K562 (cell line): ENCODE results near the gene FBXL4.

Experiments used
- COPS2 ChIP-seq: fragments of 450-650 bp; conservative IDR thresholded peaks from 2 replicates; pipeline ENCODE4 v1.6.1; 2016; ENCODE audit warnings: mild to moderate bottlenecking, moderate library complexity
- CTCF ChIP-seq, 3 experiments: IDR thresholded peaks in 2 of 3; conservative IDR thresholded peaks in 1 of 3; 2 replicates each; pipeline ENCODE4 v1.5.1; 2011 to 2012; ENCODE audit warnings: low read length in 3 of 3, mild to moderate bottlenecking in 3 of 3, control low read depth in 2 of 3, improper control_type of control experiment in 1 of 3, inconsistent platforms in 1 of 3, low read depth in 1 of 3, mixed read lengths in 1 of 3, moderate library complexity in 1 of 3; ENCODE audit not compliant: insufficient read depth in 2 of 3
- ELK1 ChIP-seq: sonication (generic); formaldehyde crosslinking; IDR thresholded peaks from 2 replicates; pipeline ENCODE4 v1.8.1; 2022; ENCODE audit warnings: missing genetic modification reagents
- GABPA ChIP-seq: fragments of 200-800 bp; sonication (Bioruptor generic); conservative IDR thresholded peaks from 2 replicates; pipeline ENCODE4 v1.6.1; 2016; ENCODE audit warnings: low read depth, missing genetic modification characterization, missing compliant biosample characterization
- IRF2 ChIP-seq: sonication (generic); formaldehyde crosslinking; IDR thresholded peaks from 2 replicates; pipeline ENCODE4 v1.8.1; 2022; ENCODE audit warnings: mild to moderate bottlenecking, missing genetic modification reagents
- IRF9 ChIP-seq: fragments of 450-650 bp; IDR thresholded peaks from 2 replicates; pipeline ENCODE4 v1.6.1; 2016; ENCODE audit warnings: missing biosample characterization, missing genetic modification characterization
- NFE2L1 ChIP-seq: fragments of 450-650 bp; IDR thresholded peaks from 2 replicates; pipeline ENCODE4 v1.6.1; 2016; ENCODE audit warnings: missing genetic modification characterization, low read depth, mild to moderate bottlenecking, missing compliant biosample characterization, moderate library complexity, borderline replicate concordance
- NFXL1 ChIP-seq: fragments of 450-650 bp; formaldehyde crosslinking; IDR thresholded peaks from 2 replicates; pipeline ENCODE4 v1.4.0; 2021; ENCODE audit warnings: mild to moderate bottlenecking
- POLR2A ChIP-seq: fragments of 450-650 bp; conservative IDR thresholded peaks from 2 replicates; pipeline ENCODE4 v1.6.1; 2016
- RBFOX2 ChIP-seq: fragments of 200-400 bp; formaldehyde crosslinking; IDR thresholded peaks from 2 replicates; pipeline ENCODE4 v1.6.1; 2017; ENCODE audit warnings: low read depth, mild to moderate bottlenecking, low read length, moderate library complexity
- RCOR1 ChIP-seq, 2 experiments: IDR thresholded peaks; 2 replicates each; pipeline ENCODE4 v1.6.1; 2012; ENCODE audit warnings: low read depth in 2 of 2, low read length in 2 of 2, borderline replicate concordance in 1 of 2, improper control_type of control experiment in 1 of 2
- SAP30 ChIP-seq: fragments of 200-600 bp; sonication (generic); IDR thresholded peaks from 2 replicates; pipeline ENCODE4 v1.6.1; 2012; ENCODE audit warnings: borderline replicate concordance, low read depth, mild to moderate bottlenecking, moderate library complexity, low read length, control low read depth, inconsistent platforms; ENCODE audit not compliant: insufficient read depth, poor library complexity, severe bottlenecking
- TF ChIP-seq, protein P1 (sequence below), 2 experiments: fragments of 450-650 bp; IDR thresholded peaks; 2 replicates each; pipeline ENCODE4 v1.6.1; 2016; ENCODE audit warnings: mild to moderate bottlenecking in 2 of 2, borderline replicate concordance in 1 of 2, low read depth in 1 of 2, moderate library complexity in 1 of 2
- TF ChIP-seq, protein P2 (sequence below), 2 experiments: fragments of 450-650 bp; formaldehyde crosslinking in 1 of 2; IDR thresholded peaks; 2 replicates each; pipeline versions ENCODE4 v1.4.0 to v1.6.1; 2014 to 2020; ENCODE audit warnings: mild to moderate bottlenecking in 2 of 2, borderline replicate concordance in 1 of 2, low read depth in 1 of 2

- TF ChIP-seq NFXL1 (CRISPR knock-in tag) (no peak), GABPA (tag) (no peak), NFE2L1 (tag) (no peak), IRF9 (tag) (no peak), ELK1 (no peak), CTCF (IDR thresholded peaks at IDR 0.05 in 2 of 3, conservative IDR thresholded peaks at IDR 0.05 in 1 of 3; ENCODE audit: insufficient read depth in 2 of 3, low read depth in 1 of 3, low read length in 3 of 3) (no peak), SAP30 (no peak), COPS2 (no peak), IRF2 (no peak), RCOR1 (IDR thresholded peaks at IDR 0.05; ENCODE audit: borderline replicate concordance in 1 of 2, low read depth in 2 of 2, low read length in 2 of 2) (no peak), RBFOX2 (no peak), POLR2A (no peak)
- TF ChIP-seq, protein P1, sequence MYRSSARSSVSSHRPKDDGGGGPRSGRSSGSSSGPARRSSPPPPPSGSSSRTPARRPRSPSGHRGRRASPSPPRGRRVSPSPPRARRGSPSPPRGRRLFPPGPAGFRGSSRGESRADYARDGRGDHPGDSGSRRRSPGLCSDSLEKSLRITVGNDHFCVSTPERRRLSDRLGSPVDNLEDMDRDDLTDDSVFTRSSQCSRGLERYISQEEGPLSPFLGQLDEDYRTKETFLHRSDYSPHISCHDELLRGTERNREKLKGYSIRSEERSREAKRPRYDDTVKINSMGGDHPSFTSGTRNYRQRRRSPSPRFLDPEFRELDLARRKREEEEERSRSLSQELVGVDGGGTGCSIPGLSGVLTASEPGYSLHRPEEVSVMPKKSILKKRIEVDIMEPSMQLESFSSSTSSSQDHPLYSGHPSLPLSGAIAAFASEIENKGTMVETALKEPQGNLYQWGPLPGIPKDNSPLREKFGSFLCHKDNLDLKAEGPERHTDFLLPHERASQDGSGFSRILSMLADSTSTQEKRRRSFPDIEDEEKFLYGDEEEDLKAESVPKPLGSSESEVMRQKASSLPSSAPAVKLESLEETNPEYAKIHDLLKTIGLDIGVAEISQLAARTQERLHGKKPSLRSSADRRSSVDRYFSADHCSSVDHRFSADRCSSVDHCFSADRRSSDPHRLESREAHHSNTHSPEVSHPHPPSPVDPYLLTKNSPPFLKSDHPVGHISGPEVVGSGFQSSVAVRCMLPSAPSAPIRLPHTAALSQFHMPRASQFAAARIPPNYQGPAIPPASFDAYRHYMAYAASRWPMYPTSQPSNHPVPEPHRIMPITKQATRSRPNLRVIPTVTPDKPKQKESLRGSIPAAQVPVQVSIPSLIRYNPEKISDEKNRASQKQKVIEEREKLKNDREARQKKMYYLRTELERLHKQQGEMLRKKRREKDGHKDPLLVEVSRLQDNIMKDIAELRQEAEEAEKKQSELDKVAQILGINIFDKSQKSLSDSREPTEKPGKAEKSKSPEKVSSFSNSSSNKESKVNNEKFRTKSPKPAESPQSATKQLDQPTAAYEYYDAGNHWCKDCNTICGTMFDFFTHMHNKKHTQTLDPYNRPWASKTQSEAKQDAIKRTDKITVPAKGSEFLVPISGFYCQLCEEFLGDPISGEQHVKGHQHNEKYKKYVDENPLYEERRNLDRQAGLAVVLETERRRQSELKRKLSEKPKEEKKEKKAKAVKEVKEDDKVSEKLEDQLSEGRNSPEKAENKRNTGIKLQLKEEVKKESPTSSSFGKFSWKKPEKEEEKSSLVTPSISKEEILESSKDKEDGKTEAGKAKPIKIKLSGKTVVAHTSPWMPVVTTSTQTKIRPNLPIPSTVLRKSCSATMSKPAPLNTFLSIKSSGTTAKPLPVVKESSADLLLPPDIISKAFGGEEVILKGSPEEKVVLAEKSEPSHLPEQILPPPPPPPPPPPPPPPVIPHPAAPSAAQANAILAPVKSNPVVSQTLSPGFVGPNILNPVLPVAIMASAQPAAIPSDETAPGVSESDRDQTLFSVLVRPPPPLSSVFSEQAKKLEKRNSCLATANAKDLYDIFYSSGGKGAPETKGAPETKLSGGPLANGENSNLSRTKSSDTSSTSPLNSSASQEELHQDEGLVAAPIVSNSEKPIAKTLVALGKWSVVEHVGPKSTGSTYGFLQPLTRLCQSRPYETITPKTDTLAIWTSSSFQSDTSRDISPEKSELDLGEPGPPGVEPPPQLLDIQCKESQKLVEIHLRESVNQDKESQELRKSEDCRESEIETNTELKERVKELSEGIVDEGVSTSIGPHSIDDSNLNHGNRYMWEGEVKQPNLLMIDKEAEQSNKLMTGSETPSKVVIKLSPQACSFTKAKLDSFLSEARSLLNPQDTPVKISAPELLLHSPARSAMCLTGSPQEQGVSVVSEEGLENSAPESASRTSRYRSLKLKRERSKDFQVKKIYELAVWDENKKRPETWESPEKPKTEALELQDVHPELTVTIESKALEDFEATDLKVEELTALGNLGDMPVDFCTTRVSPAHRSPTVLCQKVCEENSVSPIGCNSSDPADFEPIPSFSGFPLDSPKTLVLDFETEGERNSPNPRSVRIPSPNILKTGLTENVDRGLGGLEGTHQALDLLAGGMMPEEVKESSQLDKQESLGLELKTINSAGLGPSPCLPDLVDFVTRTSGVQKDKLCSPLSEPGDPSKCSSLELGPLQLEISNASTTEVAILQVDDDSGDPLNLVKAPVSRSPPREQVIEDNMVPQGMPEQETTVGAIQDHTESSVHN (IDR thresholded peaks at IDR 0.05; ENCODE audit: borderline replicate concordance in 1 of 2, low read depth in 1 of 2) = no peak
- TF ChIP-seq, protein P2, sequence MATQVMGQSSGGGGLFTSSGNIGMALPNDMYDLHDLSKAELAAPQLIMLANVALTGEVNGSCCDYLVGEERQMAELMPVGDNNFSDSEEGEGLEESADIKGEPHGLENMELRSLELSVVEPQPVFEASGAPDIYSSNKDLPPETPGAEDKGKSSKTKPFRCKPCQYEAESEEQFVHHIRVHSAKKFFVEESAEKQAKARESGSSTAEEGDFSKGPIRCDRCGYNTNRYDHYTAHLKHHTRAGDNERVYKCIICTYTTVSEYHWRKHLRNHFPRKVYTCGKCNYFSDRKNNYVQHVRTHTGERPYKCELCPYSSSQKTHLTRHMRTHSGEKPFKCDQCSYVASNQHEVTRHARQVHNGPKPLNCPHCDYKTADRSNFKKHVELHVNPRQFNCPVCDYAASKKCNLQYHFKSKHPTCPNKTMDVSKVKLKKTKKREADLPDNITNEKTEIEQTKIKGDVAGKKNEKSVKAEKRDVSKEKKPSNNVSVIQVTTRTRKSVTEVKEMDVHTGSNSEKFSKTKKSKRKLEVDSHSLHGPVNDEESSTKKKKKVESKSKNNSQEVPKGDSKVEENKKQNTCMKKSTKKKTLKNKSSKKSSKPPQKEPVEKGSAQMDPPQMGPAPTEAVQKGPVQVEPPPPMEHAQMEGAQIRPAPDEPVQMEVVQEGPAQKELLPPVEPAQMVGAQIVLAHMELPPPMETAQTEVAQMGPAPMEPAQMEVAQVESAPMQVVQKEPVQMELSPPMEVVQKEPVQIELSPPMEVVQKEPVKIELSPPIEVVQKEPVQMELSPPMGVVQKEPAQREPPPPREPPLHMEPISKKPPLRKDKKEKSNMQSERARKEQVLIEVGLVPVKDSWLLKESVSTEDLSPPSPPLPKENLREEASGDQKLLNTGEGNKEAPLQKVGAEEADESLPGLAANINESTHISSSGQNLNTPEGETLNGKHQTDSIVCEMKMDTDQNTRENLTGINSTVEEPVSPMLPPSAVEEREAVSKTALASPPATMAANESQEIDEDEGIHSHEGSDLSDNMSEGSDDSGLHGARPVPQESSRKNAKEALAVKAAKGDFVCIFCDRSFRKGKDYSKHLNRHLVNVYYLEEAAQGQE (IDR thresholded peaks at IDR 0.05; ENCODE audit: borderline replicate concordance) = no peak
- TF ChIP-seq, protein P2 (CRISPR knock-in tag; IDR thresholded peaks at IDR 0.05; ENCODE audit: low read depth) = no peak
Measured at GRCh38 chr6:98833057-98833306, 114.8 kb downstream of the FBXL4 start.
